ENCODE measurements around the gene GNAI2.
"Not testable (repeated sequence)": the region's sequence is repeated elsewhere in the genome, so short reads cannot be mapped to it uniquely, and the experiment has no call there.

GNAI2 gene

DNA sequence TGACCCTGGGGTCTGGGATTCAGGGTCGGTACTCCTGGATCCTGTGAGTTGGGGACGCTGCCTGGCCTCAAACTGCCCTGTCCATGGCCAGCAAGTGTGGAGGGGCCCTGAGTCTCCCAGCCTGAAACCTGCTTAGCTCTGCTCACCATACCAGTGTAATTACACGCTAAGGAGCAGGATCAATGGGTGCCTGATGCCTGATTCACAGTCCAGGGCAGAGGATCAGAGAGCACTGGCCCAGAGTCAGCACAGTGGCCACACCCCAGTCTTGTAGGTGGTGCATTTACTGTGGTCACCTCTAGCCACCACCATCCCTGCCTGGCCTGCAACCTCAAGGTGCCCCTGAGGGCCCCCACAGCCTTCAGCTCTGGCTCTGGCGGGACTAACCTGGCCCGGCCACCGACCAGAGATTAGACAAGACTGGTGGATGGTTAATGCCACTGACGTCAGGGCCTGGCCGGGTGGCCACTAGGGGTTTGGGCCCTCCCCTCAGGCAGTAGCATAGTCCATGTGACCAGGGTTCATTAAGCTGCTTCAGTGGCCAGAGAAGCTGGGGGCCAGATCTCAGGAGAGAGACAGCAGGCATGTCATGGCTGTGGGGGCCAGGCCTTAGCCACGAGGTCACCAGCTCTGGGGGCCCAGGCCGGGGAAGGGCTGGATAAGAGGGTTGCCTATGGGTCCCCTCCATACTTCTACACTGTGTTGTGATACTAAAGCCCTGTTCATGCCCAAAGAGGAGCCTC is 34.3 kb upstream of the GNAI2 start:
- Mint-ChIP-seq H3K4me1 (no peaks in the 10 kb centered on the region), H3K36me3 (peaks cover under 1% of the 10 kb centered on the region), H3K4me3 (no peak overlapping the region), H3K9me3 (no peaks in the 10 kb centered on the region), H3K27ac (no peak overlapping the region)
- ATAC-seq (no peak), DNase-seq (ENCODE audit: low spot score in 2 of 2) (no peak)

- DNase-seq (ENCODE audit: low spot score in 2 of 2), result no peak
- ATAC-seq, result no peak
- H3K36me3 Mint-ChIP-seq, result no peaks in the 10 kb centered on the region
- H3K4me1 Mint-ChIP-seq, result no peaks in the 10 kb centered on the region
- H3K9me3 Mint-ChIP-seq, result no peaks in the 10 kb centered on the region
- no peak overlapping the region for H3K4me3 Mint-ChIP-seq
- no peak overlapping the region for H3K27ac Mint-ChIP-seq
Observed at GRCh38 chr3:50202353-50203112, 33.5 kb upstream of the GNAI2 start.

DNA sequence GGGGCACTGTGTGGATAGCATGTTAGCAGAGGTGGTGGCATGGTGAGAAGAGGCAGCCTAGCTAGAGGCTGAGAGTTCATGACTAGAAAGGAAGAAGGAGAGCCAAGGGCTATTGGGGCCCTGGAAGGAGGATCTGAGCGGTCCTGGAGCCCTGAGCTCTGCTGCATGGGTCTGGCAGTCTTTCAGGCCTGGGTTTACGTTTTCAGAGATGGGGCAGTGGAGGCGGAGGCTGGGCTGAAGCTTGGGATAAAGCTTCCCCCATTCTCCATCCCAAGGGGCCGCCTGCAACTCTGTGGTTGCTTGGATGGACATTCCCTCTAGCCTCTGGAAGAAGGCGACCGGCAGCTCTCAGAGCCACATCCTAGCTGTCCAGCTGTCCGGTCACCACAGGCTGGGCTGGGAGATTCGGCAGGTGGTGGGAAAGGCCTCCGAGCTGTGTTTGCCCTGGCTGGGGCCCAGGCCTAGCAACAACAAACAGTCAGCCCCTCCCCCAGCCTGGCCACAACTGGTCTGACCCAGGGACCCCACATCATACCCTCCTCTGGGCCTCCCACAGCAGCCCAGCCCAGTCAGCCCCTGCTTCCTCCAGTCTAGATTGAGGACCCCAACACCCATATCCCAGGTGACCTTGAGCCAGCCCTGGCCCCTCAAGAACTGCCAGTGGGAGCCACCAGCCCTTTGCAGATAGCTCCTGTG is 32.7 kb upstream of the GNAI2 start:
- H3K27ac Mint-ChIP-seq, result no peak overlapping the region
- no peaks in the 10 kb centered on the region for H3K4me1 Mint-ChIP-seq
- no peak for ATAC-seq

GRCh38 chr3:50203809-50204803 is 31.9 kb upstream of the GNAI2 start:
- ATAC-seq (no peak), DNase-seq (ENCODE audit: low spot score in 2 of 2) (no peak)
- H3K4me3 Mint-ChIP-seq, result no peak overlapping the region
- H3K9me3 Mint-ChIP-seq, result no peaks in the 10 kb centered on the region
- H3K4me1 Mint-ChIP-seq, result no peaks in the 10 kb centered on the region
- H3K27ac Mint-ChIP-seq, result no peak overlapping the region
- H3K36me3 Mint-ChIP-seq, result no peaks in the 10 kb centered on the region

More for the DNA sequence above, 32.7 kb upstream of the GNAI2 start:
- Mint-ChIP-seq H3K9me3 (no peaks in the 10 kb centered on the region), H3K36me3 (no peaks in the 10 kb centered on the region), H3K4me3 (no peak overlapping the region)
- no peak for DNase-seq (ENCODE audit: low spot score in 2 of 2)

- DNase-seq (ENCODE audit: low spot score in 2 of 2), result no peak
- Mint-ChIP-seq H3K9me3 (no peaks in the 10 kb centered on the region), H3K36me3 (no peaks in the 10 kb centered on the region), H3K4me1 (no peaks in the 10 kb centered on the region), H3K4me3 (peak within 1 kb of the TSS; percentile 36), H3K27ac (no peak within 1 kb of the TSS)
- ATAC-seq, result peak; percentile 17
Observed at GRCh38 chr3:50204804-50205412, 31.1 kb upstream of the GNAI2 start, which contains the start of gene SLC38A3. TSS of gene SLC38A3 (plus strand) at chr3:50205271. CDS start at chr3:50214200, 8,929 bp downstream.

GRCh38 chr3:50205413-50206276 is 30.4 kb upstream of the GNAI2 start:
- ATAC-seq (peak; percentile 51), DNase-seq (ENCODE audit: low spot score in 2 of 2) (peak; percentile 12 to 61)
- H3K4me1 Mint-ChIP-seq, result no peaks in the 10 kb centered on the region
- no peak overlapping the region for H3K27ac Mint-ChIP-seq
- peak overlapping the region; percentile 36 for H3K4me3 Mint-ChIP-seq
- no peaks in the 10 kb centered on the region for H3K36me3 Mint-ChIP-seq
- no peaks in the 10 kb centered on the region for H3K9me3 Mint-ChIP-seq

- no peak overlapping the region for H3K27ac Mint-ChIP-seq
- ATAC-seq (no peak), DNase-seq (ENCODE audit: low spot score in 2 of 2) (no peak)
- no peaks in the 10 kb centered on the region for H3K4me1 Mint-ChIP-seq
- no peak overlapping the region for H3K4me3 Mint-ChIP-seq
- no peaks in the 10 kb centered on the region for H3K36me3 Mint-ChIP-seq
- H3K9me3 Mint-ChIP-seq, result no peaks in the 10 kb centered on the region
Observed at GRCh38 chr3:50207359-50208042, 28.5 kb upstream of the GNAI2 start.

- no peaks in the 10 kb centered on the region for H3K36me3 Mint-ChIP-seq
- H3K4me3 Mint-ChIP-seq, result no peak overlapping the region
- no peak overlapping the region for H3K27ac Mint-ChIP-seq
- no peaks in the 10 kb centered on the region for H3K4me1 Mint-ChIP-seq
- no peaks in the 10 kb centered on the region for H3K9me3 Mint-ChIP-seq
- DNase-seq (ENCODE audit: low spot score in 2 of 2) (no peak), ATAC-seq (no peak)
Observed at GRCh38 chr3:50208677-50209344, 27.2 kb upstream of the GNAI2 start.

- DNase-seq (ENCODE audit: low spot score in 2 of 2) (no peak), ATAC-seq (no peak)
- no peak overlapping the region for H3K4me3 Mint-ChIP-seq
- no peak overlapping the region for H3K27ac Mint-ChIP-seq
- no peaks in the 10 kb centered on the region for H3K36me3 Mint-ChIP-seq
- H3K4me1 Mint-ChIP-seq, result no peaks in the 10 kb centered on the region
- no peaks in the 10 kb centered on the region for H3K9me3 Mint-ChIP-seq
Observed at GRCh38 chr3:50210176-50210509, 25.9 kb upstream of the GNAI2 start.

DNA sequence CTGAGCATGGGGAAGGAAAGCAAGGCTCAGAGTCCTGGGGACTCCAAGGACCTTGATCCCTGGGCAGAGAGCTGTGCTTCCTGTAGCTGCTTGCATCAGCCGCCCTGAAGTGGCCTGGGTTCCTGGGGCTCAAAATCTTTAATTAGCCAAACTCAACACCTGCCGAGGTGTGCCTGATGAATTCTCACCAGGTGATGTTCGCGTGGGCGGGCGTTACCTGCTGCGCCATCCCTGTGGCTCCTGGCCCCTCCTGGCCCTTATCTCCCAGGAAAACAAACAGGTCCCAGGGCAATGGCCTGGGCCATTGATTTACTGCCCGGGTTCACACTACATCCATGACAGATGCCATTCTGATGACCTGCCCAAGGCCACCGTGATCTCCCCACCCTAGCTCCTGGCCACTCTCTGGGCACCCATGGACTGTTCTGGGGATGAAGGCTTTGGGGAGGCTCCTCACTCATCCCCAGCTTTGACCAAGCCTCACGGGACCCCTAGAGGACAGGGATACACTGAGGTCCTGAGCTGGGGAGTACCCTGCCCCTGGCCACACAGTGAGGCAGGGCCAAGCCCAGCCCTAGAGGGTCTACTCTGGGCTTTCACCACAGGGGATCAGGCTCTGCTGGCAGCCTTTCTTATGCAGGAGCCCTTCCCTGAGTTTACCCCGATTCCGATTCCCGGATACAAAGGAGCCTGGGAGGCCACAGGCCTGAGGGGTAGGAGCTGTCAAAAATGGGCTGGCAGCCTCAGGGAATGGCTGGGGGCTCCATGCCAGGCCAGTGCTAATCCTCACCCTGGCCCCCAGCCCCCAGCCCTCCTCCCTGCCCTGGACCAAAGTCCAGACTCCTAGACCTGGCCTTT is 25.3 kb upstream of the GNAI2 start:
- no peak overlapping the region for H3K27ac Mint-ChIP-seq
- no peak for DNase-seq (ENCODE audit: low spot score in 2 of 2)
- no peaks in the 10 kb centered on the region for H3K9me3 Mint-ChIP-seq
- no peak overlapping the region for H3K4me3 Mint-ChIP-seq
- H3K4me1 Mint-ChIP-seq, result no peaks in the 10 kb centered on the region
- no peak for ATAC-seq
- no peaks in the 10 kb centered on the region for H3K36me3 Mint-ChIP-seq

DNA sequence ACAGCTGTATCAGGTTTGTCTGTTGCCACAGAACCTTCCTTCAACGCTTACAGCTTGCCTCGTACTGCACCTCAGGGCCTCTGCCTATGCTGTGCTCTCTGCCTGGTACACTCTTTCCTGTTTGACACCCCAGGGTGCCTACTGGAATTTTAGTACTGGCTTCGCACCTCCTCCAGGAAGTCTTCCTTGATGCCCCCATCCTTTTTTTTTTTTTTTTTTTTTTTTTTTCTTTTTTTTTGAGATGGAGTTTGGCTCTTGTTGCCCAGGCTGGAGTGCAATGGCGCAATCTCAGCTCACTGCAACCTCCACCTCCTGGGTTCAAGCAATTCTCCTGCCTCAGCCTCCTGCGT is 24.7 kb upstream of the GNAI2 start:
- not testable (repeated sequence) for DNase-seq (ENCODE audit: low spot score in 2 of 2); ATAC-seq; H3K4me3 Mint-ChIP-seq; H3K27ac Mint-ChIP-seq; H3K36me3 Mint-ChIP-seq; H3K4me1 Mint-ChIP-seq; H3K9me3 Mint-ChIP-seq

DNA sequence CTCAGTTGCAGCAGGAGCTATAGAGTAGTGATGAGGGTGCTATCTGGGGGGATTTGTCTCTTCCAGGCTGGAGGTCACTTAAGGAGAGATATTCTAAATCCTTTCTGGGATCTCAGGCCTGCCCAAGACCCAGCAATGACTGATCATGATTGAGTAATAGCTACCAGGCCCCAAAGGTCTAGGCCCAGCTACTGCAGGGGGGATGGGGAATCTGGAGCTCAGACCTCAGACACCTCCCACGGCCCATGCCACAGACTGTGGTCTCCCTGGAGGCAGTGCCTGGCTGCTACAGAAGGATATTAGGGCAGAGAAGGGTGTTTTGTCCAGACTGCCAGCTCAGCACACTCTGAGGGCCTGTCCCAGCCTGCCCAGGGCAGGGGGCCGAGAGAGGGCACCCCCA is 24.1 kb upstream of the GNAI2 start:
- DNase-seq (ENCODE audit: low spot score in 2 of 2), result no peak
- Mint-ChIP-seq H3K9me3 (no peaks in the 10 kb centered on the region), H3K4me3 (no peak overlapping the region), H3K27ac (no peak overlapping the region), H3K36me3 (no peaks in the 10 kb centered on the region), H3K4me1 (no peaks in the 10 kb centered on the region)
- ATAC-seq, result peak; percentile 84

All from stimulated activated effector memory CD8-positive, alpha-beta T cell treated with anti-CD3 and anti-CD28 coated beads, Interleukin-12 subunit alpha, Interleukin-12 subunit beta, amount 100 ng/mL, for 72 hours (primary cell).